Stomach (tissue), 9 donors: Measurements from ENCODE around the gene FBXL16. TPM values are rescaled to one million over a fixed set of nuclear protein-coding genes. Genes with fewer than 3 reads are reported as not detected.

ENCODE experiments used
- DNase-seq, 2 donors: peaks; one replicate each; pipeline versions ENCODE4 v3.0.0 to v3.0.0-alpha.2; 2013 to 2019
- H3K27ac ChIP-seq, 5 donors: fragments of 200-600 bp in 4 of 5; sonication (generic) in 4 of 5; one replicate each; pipeline ENCODE4 v1.5.1; 2013 to 2019; ENCODE audit warnings: mild to moderate bottlenecking in 1 of 5, moderate library complexity in 1 of 5
- H3K27me3 ChIP-seq, 3 donors: fragments of 200-600 bp; sonication (generic); one replicate each; pipeline ENCODE4 v1.5.1; 2017 to 2019; ENCODE audit warnings: mixed run types in 1 of 3
- H3K36me3 ChIP-seq, 4 donors: fragments of 200-600 bp; sonication (generic); 1 replicate in 3 of 4; 2 replicates in 1 of 4; pipeline ENCODE4 v1.5.1; 2016 to 2019
- H3K4me1 ChIP-seq, 4 donors: fragments of 200-600 bp; sonication (generic); one replicate each; pipeline ENCODE4 v1.5.1; 2016 to 2019
- H3K4me3 ChIP-seq, 4 donors: fragments of 200-600 bp; sonication (generic) in 3 of 4; one replicate each; pipeline ENCODE4 v1.5.1; 2016 to 2019; ENCODE audit warnings: mild to moderate bottlenecking in 1 of 4
- H3K9me3 ChIP-seq, 4 donors: fragments of 200-600 bp; sonication (generic); one replicate each; pipeline ENCODE4 v1.5.1; 2016 to 2019
- CTCF ChIP-seq, 7 experiments: fragments of 450-650 bp in 4 of 7; fragments of 200-600 bp in 3 of 7; sonication (generic) in 3 of 7; IDR thresholded peaks; one replicate each; pipeline ENCODE4 v1.5.1; 2016 to 2019; ENCODE audit warnings: antibody characterized with exemption in 7 of 7, control low read depth in 2 of 7, mild to moderate bottlenecking in 1 of 7
- EP300 ChIP-seq: sonication (generic); formaldehyde crosslinking; IDR thresholded peaks from one replicate; pipeline ENCODE4 v1.6.1; 2017; ENCODE audit warnings: antibody characterized with exemption
- POLR2A ChIP-seq, 4 donors: fragments of 450-650 bp; IDR thresholded peaks; one replicate each; pipeline ENCODE4 v1.6.1; 2016; ENCODE audit warnings: antibody characterized with exemption in 4 of 4, control low read depth in 2 of 4, mild to moderate bottlenecking in 1 of 4, moderate library complexity in 1 of 4
- POLR2AphosphoS5 ChIP-seq, 3 donors: sonication (generic); formaldehyde crosslinking; IDR thresholded peaks; one replicate each; pipeline ENCODE4 v1.6.1; 2016; ENCODE audit warnings: antibody characterized with exemption in 3 of 3
- WGBS, 5 donors: extraction: QIAGEN DNeasy Blood & Tissue Kit in 3 of 5; methylation state at CpG; one replicate each; pipeline versions ENCODE4 v1.1.5 to v1.1.7; 2013 to 2018; 5-methylcytosine and 5-hydroxymethylcytosine counted together
- intact Hi-C: fragments of 100-400 bp; cut with DNase I; formaldehyde crosslinking; loops from one replicate; pipeline ENCODE4 v1.15.1; 2023; ENCODE audit warnings: low total_unique reads
- polyA plus RNA-seq, 3 donors: library from polyadenylated mRNA; stranded (reverse); fragments of 200-250 nt; gene quantifications; one replicate each; pipeline ENCODE4 v1.2.3, GENCODE V29; 2013
- total RNA-seq, 5 donors: library from RNA; depleted of rRNA; stranded (reverse); fragments of >200 nt; gene quantifications; one replicate each; pipeline versions ENCODE4 v1.1.0 to v1.2.3, GENCODE V29; 2014 to 2016
- donor health status: healthy with polysubstance abuse.
- donor health status: Bipolar disorder and iron deficiency.
- donor health status: healthy.

Gene FBXL16
- total and polyA plus RNA-seq, 8 donors, result 0.37 to 3.6 (median 0.72) TPM; not detected in 3

- intact Hi-C loops, result loop anchor here (10.0 kb wide), 1 partner anchor 78 kb away; no protein-coding TSS in a partner anchor
- peaks cover 7 to 60% (median 52%) of the 10 kb centered on the region in 4 donors for H3K36me3 ChIP-seq
- peaks cover 25 to 35% (median 32%) of the 10 kb centered on the region in 4 donors for H3K4me1 ChIP-seq
- H3K9me3 ChIP-seq, result no peaks in the 10 kb centered on the region
- DNase-seq, result no peak
- TF ChIP-seq POLR2A (IDR thresholded peaks at IDR 0.05), result no peak
- no peak for TF ChIP-seq POLR2AphosphoS5 (IDR thresholded peaks at IDR 0.05)
- TF ChIP-seq EP300, result no peak
- TF ChIP-seq CTCF (IDR thresholded peaks at IDR 0.05), result no peak
- 81 to 91% (median 87%) methylated on average over 14 to 28 of the region's 28 CpGs for WGBS, 5 donors
- H3K4me3 ChIP-seq, result no peak overlapping the region
- H3K27me3 ChIP-seq, result no peaks in the 10 kb centered on the region
- H3K27ac ChIP-seq, result no peak overlapping the region
Observed at GRCh38 chr16:652454-653305, 52.9 kb downstream of the FBXL16 start.

- 90 to 99% (median 92%) methylated on average over 10 to 22 of the region's 22 CpGs for WGBS, 5 donors
- intact Hi-C loops, result loop anchor here (10.0 kb wide), 1 partner anchor 77 kb away; no protein-coding TSS in a partner anchor
- TF ChIP-seq EP300, result no peak
- no peak for TF ChIP-seq POLR2AphosphoS5 (IDR thresholded peaks at IDR 0.05)
- no peak for TF ChIP-seq CTCF (IDR thresholded peaks at IDR 0.05)
- no peak for TF ChIP-seq POLR2A (IDR thresholded peaks at IDR 0.05)
- Histone ChIP-seq H3K9me3 (no peaks in the 10 kb centered on the region), H3K4me1 (peaks cover 34 to 43% (median 41%) of the 10 kb centered on the region in 4 donors), H3K27me3 (no peaks in the 10 kb centered on the region), H3K36me3 (peaks cover 7 to 51% (median 43%) of the 10 kb centered on the region in 4 donors), H3K4me3 (no peak overlapping the region), H3K27ac (no peak overlapping the region)
- DNase-seq, result no peak
Observed at GRCh38 chr16:651844-652243, 53.8 kb downstream of the FBXL16 start.

GRCh38 chr16:649631-650030 lies 56.0 kb downstream of the FBXL16 start:
- WGBS, 5 donors, result 1 to 5% (median 2%) methylated on average over 4 to 44 of the region's 44 CpGs; no CpG with 5 or more reads in 1 of the 5 donors
- Histone ChIP-seq H3K4me1 (peaks cover 52 to 64% (median 62%) of the 10 kb centered on the region in 4 donors), H3K4me3 (peak overlapping the region; percentile 73 to 99 (median 90)), H3K9me3 (no peaks in the 10 kb centered on the region), H3K27me3 (no peaks in the 10 kb centered on the region), H3K36me3 (peaks cover 0 to 29% (median 24%) of the 10 kb centered on the region in 4 donors), H3K27ac (peak overlapping the region; percentile 88 to 95 (median 90))
- intact Hi-C loops, result loop anchor here (10.0 kb wide), 1 partner anchor 75 kb away; no protein-coding TSS in a partner anchor
- TF ChIP-seq EP300 (no peak), POLR2AphosphoS5 (IDR thresholded peaks at IDR 0.05) (no peak), CTCF (IDR thresholded peaks at IDR 0.05) (no peak), POLR2A (IDR thresholded peaks at IDR 0.05) (no peak)
- DNase-seq, result no peak

GRCh38 chr16:648781-649589 lies 56.6 kb downstream of the FBXL16 start, which contains the start of gene WDR90:
WDR90 (plus strand) TSS chr16:649365; CDS start chr16:649417, 52 bp downstream.
- H3K36me3 ChIP-seq, result peaks cover 0 to 26% (median 22%) of the 10 kb centered on the region in 4 donors
- H3K27ac ChIP-seq, result peak within 1 kb of the TSS; percentile 88 to 95 (median 90)
- no peak for TF ChIP-seq EP300
- TF ChIP-seq POLR2A (IDR thresholded peaks at IDR 0.05), result no peak
- TF ChIP-seq POLR2AphosphoS5 (IDR thresholded peaks at IDR 0.05), result peak in 2 of 3 donors; percentile 73 to 93

More at GRCh38 chr16:648781-649589, 56.6 kb downstream of the FBXL16 start, which contains the start of gene WDR90:
- peak; percentile 94 to 98 for DNase-seq
- Histone ChIP-seq H3K27me3 (no peaks in the 10 kb centered on the region), H3K4me3 (peak within 1 kb of the TSS; percentile 73 to 99 (median 90)), H3K4me1 (peaks cover 52 to 71% (median 67%) of the 10 kb centered on the region in 4 donors), H3K9me3 (no peaks in the 10 kb centered on the region)
- 1 to 5% (median 1%) methylated on average over 19 to 91 of the region's 91 CpGs for WGBS, 5 donors
- intact Hi-C loops, result no loop called here
